SJSA1 (cell line): Measurements from ENCODE around the gene SLC6A2. TPM values are rescaled to one million over a fixed set of nuclear protein-coding genes. Genes with fewer than 3 reads are reported as not detected.
A peak's percentile ranks its signal among the peaks of the same experiment; 100 is the strongest.
"Not testable (repeated sequence)": the region's sequence is repeated elsewhere in the genome, so short reads cannot be mapped to it uniquely, and the experiment has no call there.

ENCODE experiments used
- DNase-seq, 2 experiments: peaks; one replicate each; pipeline ENCODE4 v3.0.0-alpha.2; 2015 to 2020; ENCODE audit warnings: low spot score in 2 of 2, low read depth in 1 of 2
- H3K27ac ChIP-seq: fragments of 250-450 bp; sonication (Bioruptor Pico); 2 replicates; pipeline ENCODE4 v1.5.1; 2020; ENCODE audit warnings: mild to moderate bottlenecking, moderate library complexity
- H3K27me3 ChIP-seq: fragments of 250-450 bp; sonication (Bioruptor Pico); replicated peaks from 2 replicates; pipeline ENCODE4 v1.5.1; 2020; ENCODE audit warnings: mild to moderate bottlenecking, moderate library complexity
- H3K36me3 ChIP-seq: fragments of 250-450 bp; sonication (Bioruptor Pico); 2 replicates; pipeline ENCODE4 v1.5.1; 2020; ENCODE audit warnings: mild to moderate bottlenecking
- H3K4me1 ChIP-seq: fragments of 250-450 bp; sonication (Bioruptor Pico); replicated peaks from 2 replicates; pipeline ENCODE4 v1.6.1; 2021; ENCODE audit warnings: mild to moderate bottlenecking
- H3K4me3 ChIP-seq: fragments of 250-450 bp; sonication (Bioruptor Pico); 2 replicates; pipeline ENCODE4 v1.5.1; 2020; ENCODE audit warnings: mild to moderate bottlenecking
- H3K9me3 ChIP-seq: fragments of 250-450 bp; sonication (Bioruptor Pico); replicated peaks from 2 replicates; pipeline ENCODE4 v1.5.1; 2020; ENCODE audit warnings: mild to moderate bottlenecking
- total RNA-seq: library from RNA; depleted of rRNA; stranded (reverse); fragments of >200 nt; shearing (Covaris generic); gene quantifications from 2 replicates; pipeline ENCODE4 v1.2.3, GENCODE V29; 2014

Gene SLC6A2
- total RNA-seq, 1 experiment from 2014 or later = not detected

DNA sequence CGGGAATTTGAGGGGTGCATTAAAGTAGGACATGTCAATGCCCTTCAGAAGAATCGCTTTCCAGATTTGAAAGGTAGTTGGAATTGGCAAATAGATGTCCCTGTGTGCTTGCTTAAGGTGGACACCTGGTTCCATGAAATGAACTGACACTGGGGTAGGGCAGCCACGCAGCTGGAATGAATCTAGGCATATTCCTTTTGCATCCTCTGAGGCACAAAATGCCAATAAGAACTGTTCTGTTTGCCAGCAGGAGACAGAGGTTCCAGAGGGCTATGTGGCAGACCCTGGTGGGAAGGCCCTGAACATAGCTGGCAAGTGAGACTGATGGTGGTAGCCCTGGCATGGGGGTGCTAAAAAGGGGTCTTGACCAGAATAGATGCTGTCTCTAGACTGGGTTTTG is 61.5 kb downstream of the SLC6A2 start:
- Histone ChIP-seq H3K36me3 (no peaks in the 10 kb centered on the region), H3K27ac (no peak overlapping the region), H3K4me1 (no peaks in the 10 kb centered on the region), H3K9me3 (no peaks in the 10 kb centered on the region), H3K27me3 (peaks cover 11% of the 10 kb centered on the region; the same call in 1 of the 2 replicates), H3K4me3 (no peak overlapping the region)
- no peak for DNase-seq

DNA sequence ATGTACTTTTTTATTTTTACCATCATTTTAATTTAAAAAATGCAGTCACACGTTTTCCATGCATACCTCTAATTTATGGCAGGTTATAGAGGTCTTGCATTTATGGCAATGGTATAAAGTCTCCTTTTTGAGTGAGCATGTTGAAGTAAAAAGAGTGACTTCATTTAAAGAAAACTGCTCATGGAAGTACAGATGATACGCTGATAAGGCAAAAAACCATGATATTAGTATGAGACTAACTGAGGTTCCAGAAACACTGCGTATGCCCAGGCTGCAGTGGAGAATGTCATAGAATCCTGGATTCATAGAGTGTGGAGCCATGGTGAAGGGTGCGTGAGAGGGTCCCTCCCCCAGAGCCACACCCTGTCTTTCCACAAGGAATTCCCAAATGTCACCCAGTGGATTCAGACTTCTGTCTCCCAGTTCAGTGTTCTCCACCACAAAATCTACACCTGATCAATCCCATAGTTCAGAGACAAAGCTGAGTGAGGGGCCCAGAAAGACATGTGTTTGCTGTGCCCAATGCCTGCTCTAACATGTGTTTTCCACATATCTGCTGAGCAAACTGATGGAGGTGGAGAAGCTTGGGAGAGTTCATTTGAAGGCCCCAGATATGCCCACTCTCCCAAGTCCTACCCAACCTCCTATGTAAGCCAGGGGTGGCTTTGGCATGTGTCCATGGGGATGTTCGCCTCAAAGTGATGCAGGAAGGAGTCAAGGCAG is 69.4 kb downstream of the SLC6A2 start:
- no peak for DNase-seq
- no peaks in the 10 kb centered on the region for H3K27me3 ChIP-seq

DNA sequence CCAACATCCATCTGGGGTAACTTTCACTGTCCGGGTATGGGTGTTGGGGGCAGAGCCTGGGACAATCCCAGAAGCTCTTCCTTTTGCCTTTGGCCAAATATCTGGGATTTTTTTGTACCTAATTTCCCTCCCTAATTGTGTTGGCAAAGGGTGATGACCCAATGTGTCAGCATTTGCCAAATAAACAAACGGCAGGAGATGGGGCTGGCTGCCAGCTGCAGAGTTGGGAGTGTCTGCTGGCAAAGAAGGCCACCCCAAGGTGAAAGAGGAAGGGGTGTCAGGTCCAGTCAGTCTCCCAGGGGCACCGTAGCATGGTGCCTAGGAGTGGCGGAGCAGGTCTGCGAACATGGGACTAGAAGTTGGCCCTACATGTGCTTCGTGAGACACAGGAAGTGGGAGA is 73.0 kb downstream of the SLC6A2 start:
- Histone ChIP-seq H3K27ac (no peak overlapping the region), H3K27me3 (no peaks in the 10 kb centered on the region), H3K9me3 (no peaks in the 10 kb centered on the region), H3K4me3 (no peak overlapping the region), H3K36me3 (no peaks in the 10 kb centered on the region), H3K4me1 (no peaks in the 10 kb centered on the region)
- DNase-seq = no peak

More for the DNA sequence above, 69.4 kb downstream of the SLC6A2 start:
- no peaks in the 10 kb centered on the region for H3K4me1 ChIP-seq
- no peaks in the 10 kb centered on the region for H3K36me3 ChIP-seq
- H3K27ac ChIP-seq = no peak overlapping the region
- H3K4me3 ChIP-seq = no peak overlapping the region
- H3K9me3 ChIP-seq = no peaks in the 10 kb centered on the region

DNA sequence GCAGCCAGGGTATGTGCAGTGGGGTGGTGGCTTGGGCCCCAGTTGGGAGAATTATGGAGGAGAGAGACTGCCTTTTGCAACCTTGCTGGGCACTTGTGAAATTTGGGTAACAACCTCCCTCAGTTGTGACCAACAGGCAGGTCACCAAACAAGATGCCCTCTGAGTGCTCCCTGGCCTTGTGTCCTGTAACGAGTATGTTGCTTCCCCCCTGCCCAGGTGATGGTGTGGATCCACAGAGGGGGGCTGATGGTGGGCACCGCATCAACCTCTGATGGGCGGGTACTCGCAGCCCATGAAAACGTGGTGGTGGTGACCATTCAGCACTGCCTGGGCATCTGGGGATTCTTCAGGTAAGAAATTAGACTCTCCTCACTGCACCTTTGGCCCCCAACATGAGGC is 74.3 kb downstream of the SLC6A2 start:
- Histone ChIP-seq H3K4me3 (no peak overlapping the region), H3K27me3 (no peaks in the 10 kb centered on the region), H3K4me1 (peaks cover 2% of the 10 kb centered on the region), H3K36me3 (no peaks in the 10 kb centered on the region), H3K27ac (no peak overlapping the region), H3K9me3 (no peaks in the 10 kb centered on the region)
- no peak for DNase-seq

DNA sequence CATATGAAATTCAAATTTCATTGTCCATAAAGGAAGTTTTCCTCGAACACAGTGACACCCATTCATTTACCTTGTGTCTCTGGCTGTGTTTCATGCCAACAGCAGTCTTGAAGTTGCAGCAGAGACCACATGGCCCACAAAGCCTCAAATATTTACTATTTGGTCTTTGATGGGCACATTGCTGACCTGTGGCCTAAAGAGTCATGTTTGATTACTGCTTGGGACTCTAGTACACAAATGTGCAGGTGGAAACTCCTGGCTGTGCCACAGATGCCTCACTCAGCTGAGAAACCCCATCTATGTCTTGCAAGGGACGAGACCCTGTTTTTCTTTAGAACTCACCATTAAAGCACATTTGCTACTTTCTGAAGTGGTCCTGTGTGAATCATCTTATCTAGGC is 76.7 kb downstream of the SLC6A2 start:
- DNase-seq = no peak

DNA sequence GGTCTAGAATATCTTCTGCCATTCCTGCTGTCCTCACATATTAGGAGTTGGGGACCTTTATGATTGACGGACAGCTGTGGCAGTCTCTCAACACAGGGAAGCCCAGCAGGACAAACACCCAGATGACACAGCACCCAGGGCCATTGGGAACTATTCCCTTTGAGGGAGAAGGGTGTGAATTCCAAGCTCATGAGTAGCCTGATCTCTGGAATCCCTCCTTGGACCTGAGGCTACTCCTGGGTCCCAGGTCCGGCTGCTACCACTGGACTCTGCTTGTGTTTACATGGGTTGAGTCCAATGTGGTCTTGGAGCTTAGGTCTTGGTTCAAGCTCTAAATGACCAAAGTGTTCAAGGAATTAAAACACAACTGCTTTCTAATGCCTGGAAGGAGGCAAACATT is 78.9 kb downstream of the SLC6A2 start:
- H3K9me3 ChIP-seq = no peaks in the 10 kb centered on the region
- no peaks in the 10 kb centered on the region for H3K36me3 ChIP-seq
- no peak for DNase-seq
- no peak overlapping the region for H3K27ac ChIP-seq
- peaks cover 3% of the 10 kb centered on the region; the same call in 1 of the 2 replicates for H3K27me3 ChIP-seq
- H3K4me1 ChIP-seq = peaks cover 6% of the 10 kb centered on the region
- no peak overlapping the region for H3K4me3 ChIP-seq

More for the DNA sequence above, 76.7 kb downstream of the SLC6A2 start:
- Histone ChIP-seq H3K27me3 (no peaks in the 10 kb centered on the region), H3K27ac (no peak overlapping the region), H3K36me3 (no peaks in the 10 kb centered on the region), H3K4me1 (peaks cover 6% of the 10 kb centered on the region), H3K4me3 (no peak overlapping the region), H3K9me3 (no peaks in the 10 kb centered on the region)

DNA sequence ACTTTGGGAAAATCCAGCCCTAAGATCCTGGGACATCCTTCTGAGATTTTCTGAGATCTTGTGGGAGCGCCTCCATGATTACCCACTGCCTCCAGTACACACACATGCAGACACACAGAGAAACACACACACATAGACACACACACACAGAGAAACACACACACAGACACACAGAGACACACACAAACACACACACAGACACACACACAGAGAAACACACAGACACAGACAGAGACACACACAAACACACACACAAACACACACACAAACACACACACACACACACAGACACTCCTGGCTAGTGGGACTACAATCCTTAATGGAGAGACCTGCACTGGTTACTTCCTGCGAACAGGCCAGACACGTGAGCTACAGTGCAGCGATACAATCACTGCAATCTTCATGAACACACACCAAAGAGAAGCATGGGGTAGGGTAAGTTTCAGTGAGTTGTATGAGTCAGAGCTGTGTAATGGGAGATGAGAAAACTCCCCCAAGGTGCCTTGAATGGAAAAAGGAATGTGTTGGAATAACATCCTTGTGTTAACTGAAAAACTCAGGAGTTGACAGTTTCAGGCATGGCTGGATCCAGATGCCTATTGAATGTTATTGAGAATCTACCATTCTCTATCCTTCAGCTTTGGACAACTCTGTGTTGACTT is 79.5 kb downstream of the SLC6A2 start:
- no peak for DNase-seq
- no peaks in the 10 kb centered on the region for H3K36me3 ChIP-seq
- no peak overlapping the region for H3K4me3 ChIP-seq
- no peak overlapping the region for H3K27ac ChIP-seq
- H3K27me3 ChIP-seq = peaks cover 8% of the 10 kb centered on the region; the same call in 1 of the 2 replicates
- H3K9me3 ChIP-seq = no peaks in the 10 kb centered on the region
- peaks cover 6% of the 10 kb centered on the region for H3K4me1 ChIP-seq

DNA sequence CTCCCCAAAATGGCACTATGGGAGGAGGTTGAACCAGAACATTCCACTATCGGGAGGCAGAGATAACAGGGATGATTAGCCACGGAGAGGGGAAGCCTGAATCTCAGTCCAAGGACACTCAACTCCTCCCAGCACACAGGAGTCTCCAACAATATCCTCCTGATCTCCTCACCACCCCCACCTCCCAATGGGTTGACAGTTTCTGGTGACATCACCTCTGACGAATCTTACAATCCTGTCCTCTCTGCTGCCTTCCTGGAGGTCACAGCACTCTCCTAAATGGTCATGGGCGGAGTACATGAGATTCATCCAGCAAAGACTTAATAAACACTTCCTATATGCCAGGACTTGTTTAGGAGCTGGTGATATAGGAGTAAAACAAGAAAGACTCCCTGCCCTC is 80.9 kb downstream of the SLC6A2 start:
- no peaks in the 10 kb centered on the region for H3K36me3 ChIP-seq
- H3K27ac ChIP-seq = no peak overlapping the region
- peaks cover 6% of the 10 kb centered on the region for H3K4me1 ChIP-seq
- peaks cover 8% of the 10 kb centered on the region; the same call in 1 of the 2 replicates for H3K27me3 ChIP-seq
- no peak for DNase-seq
- H3K4me3 ChIP-seq = no peak overlapping the region
- H3K9me3 ChIP-seq = no peaks in the 10 kb centered on the region

DNA sequence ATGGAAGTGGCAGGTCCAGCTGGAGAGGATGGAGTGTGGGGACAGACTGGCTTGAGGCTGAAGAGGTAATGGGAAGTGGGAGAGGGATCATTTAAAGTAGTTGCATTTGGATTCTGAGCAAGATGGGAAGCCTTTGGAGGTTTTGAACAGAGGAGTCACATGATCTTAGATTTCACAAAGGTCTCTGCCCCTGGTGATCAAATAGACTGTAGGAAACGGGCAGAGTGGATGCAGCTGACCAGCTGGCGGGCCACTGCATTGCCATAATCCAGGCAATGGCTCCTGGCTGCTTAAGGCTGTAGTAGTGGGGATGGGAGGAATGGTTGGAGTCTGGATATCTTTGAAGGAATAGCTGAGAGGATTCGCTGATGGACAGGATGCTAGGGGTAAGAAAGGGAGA is 81.5 kb downstream of the SLC6A2 start:
- Histone ChIP-seq H3K9me3 (no peaks in the 10 kb centered on the region), H3K4me3 (no peak overlapping the region), H3K36me3 (no peaks in the 10 kb centered on the region), H3K4me1 (peaks cover 6% of the 10 kb centered on the region), H3K27ac (no peak overlapping the region), H3K27me3 (peaks cover 8% of the 10 kb centered on the region; the same call in 1 of the 2 replicates)
- DNase-seq = no peak

DNA sequence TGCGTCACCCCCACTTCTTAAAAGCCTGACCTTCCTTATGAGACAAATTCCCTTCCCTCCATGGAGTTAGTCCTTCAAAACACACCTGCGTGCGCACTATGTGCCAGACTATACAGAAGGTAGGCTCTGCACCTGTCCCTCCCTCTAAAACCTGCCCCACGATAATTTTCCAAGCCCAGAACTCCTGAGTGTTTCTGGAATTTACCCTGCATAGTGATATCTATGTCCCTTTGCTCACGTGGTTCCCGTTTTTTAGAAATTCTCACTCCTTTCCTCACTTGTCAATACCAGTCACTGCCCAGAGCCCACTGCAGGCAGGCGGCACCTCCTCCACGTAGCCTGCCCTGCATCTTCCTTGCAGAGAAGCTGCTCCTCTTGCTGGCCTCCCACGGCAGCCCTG is 82.2 kb downstream of the SLC6A2 start:
- no peak for DNase-seq
- no peaks in the 10 kb centered on the region for H3K9me3 ChIP-seq
- peaks cover 8% of the 10 kb centered on the region; the same call in 1 of the 2 replicates for H3K27me3 ChIP-seq
- no peak overlapping the region for H3K4me3 ChIP-seq
- peaks cover 6% of the 10 kb centered on the region for H3K4me1 ChIP-seq
- H3K27ac ChIP-seq = no peak overlapping the region
- no peaks in the 10 kb centered on the region for H3K36me3 ChIP-seq

DNA sequence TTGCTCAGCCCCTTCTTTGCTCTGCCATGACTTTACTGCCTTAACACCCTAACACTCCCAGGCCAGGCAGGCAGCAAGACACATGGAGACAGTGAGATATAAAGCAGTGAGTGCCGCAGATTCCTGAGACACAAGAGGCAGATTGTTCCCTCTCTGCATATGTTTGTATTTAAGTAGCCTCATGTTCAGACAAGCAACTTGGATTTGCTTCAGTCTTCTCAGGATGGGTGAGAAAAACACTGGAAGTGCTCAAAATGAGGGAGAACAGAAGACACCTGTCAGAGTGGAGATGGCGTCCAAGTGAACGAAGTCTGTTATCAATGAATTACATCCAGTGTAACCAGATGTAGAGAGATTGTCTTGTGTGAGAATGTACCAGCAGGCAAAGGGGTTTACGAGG is 90.3 kb downstream of the SLC6A2 start:
- H3K36me3 ChIP-seq = no peaks in the 10 kb centered on the region
- H3K4me3 ChIP-seq = no peak overlapping the region
- DNase-seq = peak in 1 of 2 experiments; percentile 15
- H3K27ac ChIP-seq = no peak overlapping the region
- H3K9me3 ChIP-seq = no peaks in the 10 kb centered on the region
- H3K27me3 ChIP-seq = peaks cover 4% of the 10 kb centered on the region; the same call in 1 of the 2 replicates
- no peaks in the 10 kb centered on the region for H3K4me1 ChIP-seq

DNA sequence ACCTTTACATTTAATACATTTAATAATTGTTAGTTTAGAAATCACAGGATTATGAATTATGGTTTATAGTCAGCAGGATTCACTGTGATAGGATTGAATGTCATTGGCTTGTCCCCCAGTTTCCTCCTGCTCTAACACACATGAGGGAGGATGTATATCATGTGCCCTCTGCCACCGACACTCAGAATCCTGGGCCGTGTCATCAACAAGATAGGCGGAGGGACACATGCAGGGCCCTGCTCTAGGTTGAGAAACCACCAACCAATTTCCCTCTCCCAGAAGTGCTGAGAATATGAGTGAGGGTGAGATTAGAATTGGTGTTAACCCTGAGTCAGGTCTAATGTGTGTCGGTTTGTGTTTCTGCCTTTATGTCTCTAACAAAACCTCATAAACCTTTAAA is 92.0 kb downstream of the SLC6A2 start:
- Histone ChIP-seq H3K4me1 (no peaks in the 10 kb centered on the region), H3K36me3 (no peaks in the 10 kb centered on the region), H3K4me3 (no peak overlapping the region), H3K27ac (no peak overlapping the region), H3K27me3 (peaks cover 4% of the 10 kb centered on the region; the same call in 1 of the 2 replicates), H3K9me3 (no peaks in the 10 kb centered on the region; the same call in 1 of the 2 replicates)
- no peak for DNase-seq

DNA sequence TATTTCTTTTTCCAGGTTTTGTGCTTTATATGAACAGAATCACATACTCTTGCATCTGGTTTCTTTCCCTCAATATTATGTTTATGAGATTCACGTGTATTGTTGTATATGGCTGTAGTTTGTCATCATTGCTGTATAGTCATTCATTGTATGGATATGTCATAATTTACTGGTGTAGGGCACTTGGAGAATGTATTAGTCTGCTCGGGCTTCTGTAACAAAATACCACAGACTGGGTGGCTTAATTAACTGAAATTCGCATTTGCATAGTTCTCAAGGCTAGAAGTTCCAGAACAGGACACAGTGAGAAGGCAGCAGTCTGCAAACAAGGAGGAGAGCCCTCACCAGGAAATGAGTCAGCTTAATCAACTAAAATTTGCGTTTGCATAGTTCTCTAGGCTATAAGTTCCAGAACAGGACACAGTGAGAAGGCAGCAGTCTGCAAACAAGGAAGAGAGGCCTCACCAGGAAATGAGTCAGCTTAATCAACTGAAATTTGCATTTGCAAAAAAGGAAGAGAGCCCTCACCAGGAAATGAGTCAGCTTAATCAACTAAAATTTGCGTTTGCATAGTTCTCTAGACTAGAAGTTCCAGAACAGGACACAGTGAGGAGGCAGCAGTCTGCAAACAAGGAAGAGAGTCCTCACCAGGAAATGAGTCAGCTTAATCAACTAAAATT is 96.8 kb downstream of the SLC6A2 start:
- DNase-seq, H3K4me3 ChIP-seq, H3K27me3 ChIP-seq, H3K9me3 ChIP-seq, H3K4me1 ChIP-seq, H3K27ac ChIP-seq, H3K36me3 ChIP-seq: not testable (repeated sequence)

DNA sequence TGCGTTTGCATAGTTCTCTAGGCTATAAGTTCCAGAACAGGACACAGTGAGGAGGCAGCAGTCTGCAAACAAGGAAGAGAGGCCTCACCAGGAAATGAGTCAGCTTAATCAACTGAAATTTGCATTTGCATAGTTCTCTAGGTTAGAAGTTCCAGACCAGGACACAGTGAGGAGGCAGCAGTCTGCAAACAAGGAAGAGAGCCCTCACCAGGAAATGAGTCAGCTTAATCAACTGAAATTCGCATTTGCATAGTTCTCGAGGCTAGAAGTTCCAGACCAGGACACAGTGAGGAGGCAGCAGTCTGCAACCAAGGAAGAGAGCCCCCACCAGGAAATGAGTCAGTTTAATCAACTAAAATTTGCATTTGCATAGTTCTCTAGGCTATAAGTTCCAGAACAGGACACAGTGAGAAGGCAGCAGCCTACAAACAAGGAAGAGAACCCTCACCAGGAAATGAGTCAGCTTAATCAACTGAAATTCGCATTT is 97.4 kb downstream of the SLC6A2 start:
- H3K4me3 ChIP-seq, H3K9me3 ChIP-seq, DNase-seq, H3K27ac ChIP-seq, H3K36me3 ChIP-seq, H3K4me1 ChIP-seq, H3K27me3 ChIP-seq: not testable (repeated sequence)
